Measurements from ENCODE around the gene ANKDD1A. TPM values are rescaled to one million over a fixed set of nuclear protein-coding genes. Genes with fewer than 3 reads are reported as not detected.

Gene ANKDD1A
- total RNA-seq, 1 experiment from 2014 or later = 6.8 TPM

DNA sequence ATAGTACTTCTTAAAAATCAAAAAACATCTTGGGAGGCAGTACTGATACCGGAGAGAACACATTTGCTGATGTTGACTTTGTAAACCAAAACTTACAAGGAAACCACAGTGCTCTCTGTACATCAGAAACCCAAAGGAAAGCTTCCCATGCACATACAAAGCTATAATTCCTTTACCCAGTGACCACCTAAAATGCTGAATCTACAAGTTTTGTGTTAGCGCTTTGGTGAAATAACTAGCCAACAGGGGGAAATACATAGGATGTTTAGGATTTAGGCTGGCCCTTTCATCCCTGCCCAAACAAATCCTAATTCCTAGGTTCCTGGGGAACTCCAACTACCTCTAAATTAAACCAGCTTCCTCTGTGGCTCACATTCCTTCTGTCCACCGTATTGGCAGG lies 93.3 kb downstream of the ANKDD1A start:
- H3K4me1 ChIP-seq (ENCODE audit: control insufficient read depth, insufficient read depth, low read length) = no peaks in the 10 kb centered on the region
- H3K4me3 ChIP-seq (ENCODE audit: low read depth in 2 of 2, low read length in 2 of 2) = no peak overlapping the region
- no peaks in the 10 kb centered on the region for H3K36me3 ChIP-seq (ENCODE audit: control insufficient read depth, insufficient read depth, low read length)
- CTCF ChIA-PET = interaction anchor here (0.7 kb wide), 1 partner anchor 10 kb away, joined by 4 read pairs; no protein-coding TSS in a partner anchor
- DNase-seq (ENCODE audit: low read depth, low spot score) (no peak), ATAC-seq (no peak)
- POLR2A ChIA-PET = interaction anchor here (0.5 kb wide), 1 partner anchor 635 kb away, joined by 10 read pairs; no protein-coding TSS in a partner anchor
- H3K9me3 ChIP-seq (ENCODE audit: control insufficient read depth, insufficient read depth, low read depth, low read length) = no peaks in the 10 kb centered on the region
- BruUV-seq (replicated peaks) = no TSS peak
- H3K27ac ChIP-seq (ENCODE audit: low read length) = no peak overlapping the region
- TF ChIP-seq SIN3A (IDR thresholded peaks at IDR 0.05; ENCODE audit: borderline replicate concordance, insufficient read depth, low read depth, low read length) = no peak
- TF ChIP-seq, protein P1, sequence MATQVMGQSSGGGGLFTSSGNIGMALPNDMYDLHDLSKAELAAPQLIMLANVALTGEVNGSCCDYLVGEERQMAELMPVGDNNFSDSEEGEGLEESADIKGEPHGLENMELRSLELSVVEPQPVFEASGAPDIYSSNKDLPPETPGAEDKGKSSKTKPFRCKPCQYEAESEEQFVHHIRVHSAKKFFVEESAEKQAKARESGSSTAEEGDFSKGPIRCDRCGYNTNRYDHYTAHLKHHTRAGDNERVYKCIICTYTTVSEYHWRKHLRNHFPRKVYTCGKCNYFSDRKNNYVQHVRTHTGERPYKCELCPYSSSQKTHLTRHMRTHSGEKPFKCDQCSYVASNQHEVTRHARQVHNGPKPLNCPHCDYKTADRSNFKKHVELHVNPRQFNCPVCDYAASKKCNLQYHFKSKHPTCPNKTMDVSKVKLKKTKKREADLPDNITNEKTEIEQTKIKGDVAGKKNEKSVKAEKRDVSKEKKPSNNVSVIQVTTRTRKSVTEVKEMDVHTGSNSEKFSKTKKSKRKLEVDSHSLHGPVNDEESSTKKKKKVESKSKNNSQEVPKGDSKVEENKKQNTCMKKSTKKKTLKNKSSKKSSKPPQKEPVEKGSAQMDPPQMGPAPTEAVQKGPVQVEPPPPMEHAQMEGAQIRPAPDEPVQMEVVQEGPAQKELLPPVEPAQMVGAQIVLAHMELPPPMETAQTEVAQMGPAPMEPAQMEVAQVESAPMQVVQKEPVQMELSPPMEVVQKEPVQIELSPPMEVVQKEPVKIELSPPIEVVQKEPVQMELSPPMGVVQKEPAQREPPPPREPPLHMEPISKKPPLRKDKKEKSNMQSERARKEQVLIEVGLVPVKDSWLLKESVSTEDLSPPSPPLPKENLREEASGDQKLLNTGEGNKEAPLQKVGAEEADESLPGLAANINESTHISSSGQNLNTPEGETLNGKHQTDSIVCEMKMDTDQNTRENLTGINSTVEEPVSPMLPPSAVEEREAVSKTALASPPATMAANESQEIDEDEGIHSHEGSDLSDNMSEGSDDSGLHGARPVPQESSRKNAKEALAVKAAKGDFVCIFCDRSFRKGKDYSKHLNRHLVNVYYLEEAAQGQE (IDR thresholded peaks at IDR 0.05; ENCODE audit: insufficient read depth in 1 of 2, low read depth in 2 of 2, low read length in 1 of 2) = no peak
- TF ChIP-seq, protein P2, sequence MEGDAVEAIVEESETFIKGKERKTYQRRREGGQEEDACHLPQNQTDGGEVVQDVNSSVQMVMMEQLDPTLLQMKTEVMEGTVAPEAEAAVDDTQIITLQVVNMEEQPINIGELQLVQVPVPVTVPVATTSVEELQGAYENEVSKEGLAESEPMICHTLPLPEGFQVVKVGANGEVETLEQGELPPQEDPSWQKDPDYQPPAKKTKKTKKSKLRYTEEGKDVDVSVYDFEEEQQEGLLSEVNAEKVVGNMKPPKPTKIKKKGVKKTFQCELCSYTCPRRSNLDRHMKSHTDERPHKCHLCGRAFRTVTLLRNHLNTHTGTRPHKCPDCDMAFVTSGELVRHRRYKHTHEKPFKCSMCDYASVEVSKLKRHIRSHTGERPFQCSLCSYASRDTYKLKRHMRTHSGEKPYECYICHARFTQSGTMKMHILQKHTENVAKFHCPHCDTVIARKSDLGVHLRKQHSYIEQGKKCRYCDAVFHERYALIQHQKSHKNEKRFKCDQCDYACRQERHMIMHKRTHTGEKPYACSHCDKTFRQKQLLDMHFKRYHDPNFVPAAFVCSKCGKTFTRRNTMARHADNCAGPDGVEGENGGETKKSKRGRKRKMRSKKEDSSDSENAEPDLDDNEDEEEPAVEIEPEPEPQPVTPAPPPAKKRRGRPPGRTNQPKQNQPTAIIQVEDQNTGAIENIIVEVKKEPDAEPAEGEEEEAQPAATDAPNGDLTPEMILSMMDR (IDR thresholded peaks at IDR 0.05) = no peak
- TF ChIP-seq POLR2AphosphoS5 (IDR thresholded peaks at IDR 0.05; ENCODE audit: low read depth, low read length) = no peak
- TF ChIP-seq TCF7L2 (IDR thresholded peaks at IDR 0.05; ENCODE audit: low read depth, low read length) = no peak
- no peaks in the 10 kb centered on the region for H3K27me3 ChIP-seq (ENCODE audit: control insufficient read depth, insufficient read depth, low read length)
- in situ Hi-C loops (cut with HindIII; ENCODE audit: low pct_unique_long_range_greater_than_20kb, low sequenced_read_pairs) = no loop called here
- intact Hi-C loops (cut with micrococcal nuclease; ENCODE audit: unreplicated experiment) = no loop called here

DNA sequence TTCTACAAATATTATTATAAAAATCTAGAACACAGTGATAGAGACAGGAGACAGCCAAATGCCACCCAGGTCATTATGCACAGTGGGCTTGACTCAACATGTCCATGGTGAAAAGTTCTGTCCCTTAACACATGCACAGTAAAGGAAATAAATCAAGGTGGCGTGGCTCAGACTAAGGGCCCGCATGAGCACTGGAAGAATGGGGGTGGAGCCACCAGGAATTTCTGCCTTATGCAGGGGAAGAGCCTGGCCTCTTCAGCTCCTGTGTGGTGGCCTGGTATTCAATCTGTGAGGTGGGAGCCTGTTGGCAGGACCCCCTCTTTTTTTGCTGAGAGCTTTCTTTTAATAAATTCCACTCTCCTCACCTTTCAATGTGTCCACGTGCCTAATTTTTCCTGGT lies 95.2 kb downstream of the ANKDD1A start:
- DNase-seq (ENCODE audit: low read depth, low spot score) = no peak
- H3K9me3 ChIP-seq (ENCODE audit: control insufficient read depth, insufficient read depth, low read depth, low read length) = no peaks in the 10 kb centered on the region
- no TSS peak for BruUV-seq (replicated peaks)
- POLR2A ChIA-PET = no interaction called here
- TF ChIP-seq SIN3A (IDR thresholded peaks at IDR 0.05; ENCODE audit: borderline replicate concordance, insufficient read depth, low read depth, low read length) = no peak
- no peak for TF ChIP-seq TCF7L2 (IDR thresholded peaks at IDR 0.05; ENCODE audit: low read depth, low read length)
- TF ChIP-seq, protein P1 (IDR thresholded peaks at IDR 0.05; ENCODE audit: insufficient read depth in 1 of 2, low read depth in 2 of 2, low read length in 1 of 2) = no peak
- TF ChIP-seq, protein P2 (IDR thresholded peaks at IDR 0.05) = no peak
- no peak for TF ChIP-seq POLR2AphosphoS5 (IDR thresholded peaks at IDR 0.05; ENCODE audit: low read depth, low read length)
- in situ Hi-C loops (cut with HindIII; ENCODE audit: low pct_unique_long_range_greater_than_20kb, low sequenced_read_pairs) = no loop called here
- no peaks in the 10 kb centered on the region for H3K27me3 ChIP-seq (ENCODE audit: control insufficient read depth, insufficient read depth, low read length)
- intact Hi-C loops (cut with micrococcal nuclease; ENCODE audit: unreplicated experiment) = no loop called here
- CTCF ChIA-PET = interaction anchor here (0.6 kb wide), 1 partner anchor 329 kb away, joined by 10 read pairs; no protein-coding TSS in a partner anchor
- H3K27ac ChIP-seq (ENCODE audit: low read length) = no peak overlapping the region
- no peaks in the 10 kb centered on the region for H3K4me1 ChIP-seq (ENCODE audit: control insufficient read depth, insufficient read depth, low read length)
- no peak overlapping the region for H3K4me3 ChIP-seq (ENCODE audit: low read depth in 2 of 2, low read length in 2 of 2)
- ATAC-seq = no peak
- no peaks in the 10 kb centered on the region for H3K36me3 ChIP-seq (ENCODE audit: control insufficient read depth, insufficient read depth, low read length)

Measured in Panc1 (cell line).